ENCODE data around the gene PACSIN1.

The PACSIN1 gene

DNA sequence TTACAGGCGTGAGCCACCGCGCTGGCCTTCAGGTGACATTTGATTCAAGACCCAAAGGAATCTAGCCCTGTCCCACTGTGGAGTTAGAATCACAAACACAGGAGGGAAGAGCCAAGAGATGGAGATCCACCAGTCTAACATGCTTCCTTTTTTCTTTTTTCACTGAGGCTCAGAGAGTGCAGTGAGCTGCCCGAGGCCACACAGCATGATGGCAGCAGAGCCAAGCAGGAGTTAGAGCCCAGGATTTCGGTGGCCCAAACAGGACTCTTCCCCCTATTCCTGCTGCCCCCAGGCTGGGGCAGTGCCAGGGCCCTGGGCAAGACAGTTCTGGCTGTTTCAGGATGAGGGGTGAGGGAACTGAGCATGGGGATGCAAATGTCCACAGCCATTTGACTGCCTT lies 98.3 kb downstream of the PACSIN1 start:
- H4K8ac ChIP-seq (ENCODE audit: low read length), result no peak overlapping the region

DNA sequence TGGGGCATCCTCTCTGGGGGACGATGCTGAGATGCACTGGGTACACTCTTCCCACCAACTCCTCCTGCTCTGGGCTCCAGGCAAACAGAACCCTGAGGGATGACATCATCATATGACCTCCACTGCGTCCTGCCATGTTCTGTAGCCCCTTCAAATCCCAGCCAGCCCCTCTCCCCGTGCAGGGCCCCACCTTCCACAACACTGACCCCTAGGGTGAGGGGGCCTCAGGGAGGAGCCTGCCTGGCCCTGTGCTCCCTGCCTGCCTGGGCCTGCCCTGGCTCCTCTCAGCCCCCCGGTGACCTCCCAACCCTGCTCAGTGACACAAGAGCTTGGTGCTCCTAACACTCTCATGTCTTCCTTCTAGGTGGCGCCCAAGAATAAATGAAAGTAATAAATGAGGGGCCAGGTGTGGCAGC lies 99.9 kb downstream of the PACSIN1 start:
- Histone ChIP-seq H2BK120ac (ENCODE audit: low read depth, low read length) (no peak overlapping the region), H2AK5ac (ENCODE audit: low read length, severe bottlenecking) (no peak overlapping the region), H3K4ac (ENCODE audit: low read depth in 1 of 2, low read length in 2 of 2) (no peak overlapping the region), H3K4me3 (ENCODE audit: insufficient read depth in 1 of 2, low read depth in 1 of 2, low read length in 2 of 2) (no peak overlapping the region), H2BK12ac (ENCODE audit: low read length in 2 of 2) (no peak overlapping the region), H3K4me1 (ENCODE audit: control insufficient read depth, insufficient read depth, low read depth, low read length) (peaks cover 11% of the 10 kb centered on the region), H3K4me2 (ENCODE audit: low read length, poor library complexity, severe bottlenecking) (no peak overlapping the region), H4K8ac (ENCODE audit: low read length) (no peak overlapping the region), H3K14ac (ENCODE audit: low read length in 2 of 2) (peak overlapping the region in 1 of 2 experiments; percentile 56), H3K9ac (ENCODE audit: low read length) (no peak overlapping the region), H3K18ac (ENCODE audit: low read depth in 1 of 2, low read length in 2 of 2) (no peak overlapping the region), H3K79me1 (replicated peaks; ENCODE audit: low read length, poor library complexity, severe bottlenecking) (no peaks in the 10 kb centered on the region), H3K27ac (ENCODE audit: low read length, poor library complexity, severe bottlenecking) (no peak overlapping the region), H4K91ac (ENCODE audit: low read length) (no peak overlapping the region), H3K9me3 (ENCODE audit: control insufficient read depth, low read length) (no peaks in the 10 kb centered on the region), H3K27me3 (ENCODE audit: control insufficient read depth in 1 of 2, insufficient read depth in 1 of 2, low read length in 2 of 2) (peaks cover 16 to 51% of the 10 kb centered on the region in 2 experiments), H2AFZ (ENCODE audit: low read depth, low read length) (no peak overlapping the region), H3K36me3 (ENCODE audit: control insufficient read depth in 1 of 2, insufficient read depth in 2 of 2, low read depth in 1 of 2, low read length in 2 of 2) (no peaks in the 10 kb centered on the region), H3K23ac (ENCODE audit: low read length in 2 of 2) (peak overlapping the region in 1 of 2 experiments; percentile 1), H2BK15ac (ENCODE audit: low read depth, poor library complexity, severe bottlenecking) (no peak overlapping the region), H2BK5ac (ENCODE audit: low read depth, low read length, poor library complexity, severe bottlenecking) (no peak overlapping the region)
- no peak for DNase-seq
- 80% methylated on average over 3 of the region's 5 CpGs for WGBS

More for the DNA sequence above, 98.3 kb downstream of the PACSIN1 start:
- no peaks in the 10 kb centered on the region for H3K9me3 ChIP-seq (ENCODE audit: control insufficient read depth, low read length)
- no peak overlapping the region for H3K23ac ChIP-seq (ENCODE audit: low read length in 2 of 2)
- H3K79me1 ChIP-seq (replicated peaks; ENCODE audit: low read length, poor library complexity, severe bottlenecking), result no peaks in the 10 kb centered on the region
- H3K18ac ChIP-seq (ENCODE audit: low read depth in 1 of 2, low read length in 2 of 2), result no peak overlapping the region
- H3K27me3 ChIP-seq (ENCODE audit: control insufficient read depth in 1 of 2, insufficient read depth in 1 of 2, low read length in 2 of 2), result peaks cover 16 to 41% of the 10 kb centered on the region in 2 experiments
- 99% methylated on average over 5 of the region's 5 CpGs for WGBS
- no peaks in the 10 kb centered on the region for H3K36me3 ChIP-seq (ENCODE audit: control insufficient read depth in 1 of 2, insufficient read depth in 2 of 2, low read depth in 1 of 2, low read length in 2 of 2)
- no peak overlapping the region for H2BK15ac ChIP-seq (ENCODE audit: low read depth, poor library complexity, severe bottlenecking)
- no peak overlapping the region for H3K27ac ChIP-seq (ENCODE audit: low read length, poor library complexity, severe bottlenecking)
- no peak overlapping the region for H3K14ac ChIP-seq (ENCODE audit: low read length in 2 of 2)
- H3K9ac ChIP-seq (ENCODE audit: low read length), result no peak overlapping the region
- H3K4ac ChIP-seq (ENCODE audit: low read depth in 1 of 2, low read length in 2 of 2), result no peak overlapping the region
- H2BK12ac ChIP-seq (ENCODE audit: low read length in 2 of 2), result no peak overlapping the region
- no peak overlapping the region for H3K4me2 ChIP-seq (ENCODE audit: low read length, poor library complexity, severe bottlenecking)
- H2BK5ac ChIP-seq (ENCODE audit: low read depth, low read length, poor library complexity, severe bottlenecking), result no peak overlapping the region
- no peak overlapping the region for H2AFZ ChIP-seq (ENCODE audit: low read depth, low read length)
- no peak overlapping the region for H3K4me3 ChIP-seq (ENCODE audit: insufficient read depth in 1 of 2, low read depth in 1 of 2, low read length in 2 of 2)
- DNase-seq, result no peak
- H2AK5ac ChIP-seq (ENCODE audit: low read length, severe bottlenecking), result no peak overlapping the region
- no peak overlapping the region for H4K91ac ChIP-seq (ENCODE audit: low read length)
- H3K4me1 ChIP-seq (ENCODE audit: control insufficient read depth, insufficient read depth, low read depth, low read length), result peaks cover 15% of the 10 kb centered on the region
- H2BK120ac ChIP-seq (ENCODE audit: low read depth, low read length), result no peak overlapping the region

DNA sequence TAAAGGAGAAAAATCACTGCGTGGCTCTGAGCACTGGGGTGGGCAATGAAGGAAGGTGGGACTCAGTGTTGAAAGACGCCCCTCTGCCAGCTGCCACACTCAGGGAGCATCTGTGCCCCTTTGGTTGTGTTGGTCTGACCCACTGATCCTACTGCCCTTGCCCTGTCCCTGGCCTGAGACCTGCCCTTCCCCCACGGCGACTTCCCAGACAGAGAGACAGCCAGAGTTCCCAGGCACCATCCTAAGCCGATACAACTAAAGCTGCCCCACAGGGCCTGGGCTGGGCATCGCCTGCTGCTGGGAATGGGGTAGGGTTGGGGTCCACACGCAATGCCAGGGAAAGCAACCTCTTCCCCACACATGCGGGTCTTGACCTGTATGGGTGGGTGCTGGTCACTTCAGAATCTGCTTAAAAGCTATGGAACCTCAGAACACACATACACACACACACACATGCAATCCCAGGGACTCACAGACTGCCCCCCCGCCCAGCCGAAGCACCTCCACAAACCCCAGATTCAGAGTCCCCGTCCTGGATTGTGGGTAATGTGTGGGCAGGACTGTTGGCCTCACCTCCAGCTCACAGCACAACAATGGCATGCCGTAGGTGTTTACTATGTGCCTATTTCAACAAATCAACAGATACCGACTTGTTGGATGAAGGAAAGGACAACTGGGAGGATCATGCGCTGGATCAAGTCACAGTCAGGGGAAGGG lies 101.1 kb downstream of the PACSIN1 start:
- no peak overlapping the region for H2BK5ac ChIP-seq (ENCODE audit: low read depth, low read length, poor library complexity, severe bottlenecking)
- DNase-seq, result no peak
- WGBS, result 90% methylated on average over 11 of the region's 14 CpGs

DNA sequence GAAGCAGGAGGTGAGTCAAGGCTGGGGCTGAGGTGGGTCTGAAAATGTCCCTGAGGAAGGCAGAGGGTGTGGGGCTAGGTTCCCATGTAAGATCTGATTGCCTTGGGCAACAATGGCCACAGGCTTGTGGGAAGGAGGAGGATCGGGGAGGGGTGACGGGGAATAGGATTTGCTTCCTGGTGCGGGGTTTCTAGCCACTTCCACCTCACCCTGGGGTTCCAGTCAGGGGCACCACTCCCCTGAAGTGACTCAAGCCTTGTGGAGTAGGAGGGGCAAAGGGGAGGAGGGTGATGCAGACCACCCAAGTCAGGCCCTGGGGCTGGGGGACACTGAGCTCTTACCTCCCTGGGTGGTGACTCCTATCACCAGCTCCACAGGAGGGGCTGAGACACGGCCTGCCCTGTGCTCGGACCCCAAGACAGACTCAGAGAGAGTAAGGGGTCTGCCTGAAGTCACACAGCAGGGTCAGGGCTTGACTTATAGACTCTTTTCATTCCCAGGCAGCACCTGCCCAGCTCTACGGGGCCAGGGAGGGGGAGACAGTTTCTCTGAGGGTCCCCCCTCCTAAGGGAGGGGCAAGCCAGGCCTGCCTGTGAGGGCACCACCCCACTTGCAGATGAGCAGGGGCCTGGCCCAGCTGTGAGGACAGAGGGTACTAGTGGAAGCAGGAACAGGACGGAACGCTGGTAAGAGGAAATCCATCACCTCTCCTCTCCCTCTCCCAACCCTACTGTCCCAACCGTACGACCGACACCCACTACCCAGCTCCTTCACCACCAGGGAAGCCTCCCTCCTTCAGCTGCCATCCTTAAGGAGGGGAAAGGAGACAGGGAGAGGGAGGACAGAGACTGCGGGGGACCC lies 102.7 kb downstream of the PACSIN1 start:
- H3K27ac ChIP-seq (ENCODE audit: low read length, poor library complexity, severe bottlenecking), result no peak overlapping the region
- DNase-seq, result no peak
- no peak overlapping the region for H2AK5ac ChIP-seq (ENCODE audit: low read length, severe bottlenecking)
- peaks cover 3% of the 10 kb centered on the region for H3K4me1 ChIP-seq (ENCODE audit: control insufficient read depth, insufficient read depth, low read depth, low read length)
- H2BK5ac ChIP-seq (ENCODE audit: low read depth, low read length, poor library complexity, severe bottlenecking), result no peak overlapping the region
- no peak overlapping the region for H2BK15ac ChIP-seq (ENCODE audit: low read depth, poor library complexity, severe bottlenecking)
- no peak overlapping the region for H2BK120ac ChIP-seq (ENCODE audit: low read depth, low read length)
- H3K9me3 ChIP-seq (ENCODE audit: control insufficient read depth, low read length), result no peaks in the 10 kb centered on the region
- H3K36me3 ChIP-seq (ENCODE audit: control insufficient read depth in 1 of 2, insufficient read depth in 2 of 2, low read depth in 1 of 2, low read length in 2 of 2), result no peaks in the 10 kb centered on the region
- peak overlapping the region in 1 of 2 experiments; percentile 80 for H3K14ac ChIP-seq (ENCODE audit: low read length in 2 of 2)
- no peak overlapping the region for H3K23ac ChIP-seq (ENCODE audit: low read length in 2 of 2)
- H3K4me3 ChIP-seq (ENCODE audit: insufficient read depth in 1 of 2, low read depth in 1 of 2, low read length in 2 of 2), result no peak overlapping the region
- H3K27me3 ChIP-seq (ENCODE audit: control insufficient read depth in 1 of 2, insufficient read depth in 1 of 2, low read length in 2 of 2), result peaks cover 16 to 60% of the 10 kb centered on the region in 2 experiments
- no peak overlapping the region for H3K18ac ChIP-seq (ENCODE audit: low read depth in 1 of 2, low read length in 2 of 2)
- no peak overlapping the region for H3K4me2 ChIP-seq (ENCODE audit: low read length, poor library complexity, severe bottlenecking)
- H4K8ac ChIP-seq (ENCODE audit: low read length), result no peak overlapping the region
- WGBS, result 79% methylated on average over 7 of the region's 12 CpGs
- no peak overlapping the region for H4K91ac ChIP-seq (ENCODE audit: low read length)
- no peaks in the 10 kb centered on the region for H3K79me1 ChIP-seq (replicated peaks; ENCODE audit: low read length, poor library complexity, severe bottlenecking)
- no peak overlapping the region for H2AFZ ChIP-seq (ENCODE audit: low read depth, low read length)
- no peak overlapping the region for H3K4ac ChIP-seq (ENCODE audit: low read depth in 1 of 2, low read length in 2 of 2)
- H2BK12ac ChIP-seq (ENCODE audit: low read length in 2 of 2), result no peak overlapping the region
- no peak overlapping the region for H3K9ac ChIP-seq (ENCODE audit: low read length)

More for the DNA sequence above, 101.1 kb downstream of the PACSIN1 start:
- peak overlapping the region in 1 of 2 experiments; percentile 44 for H3K14ac ChIP-seq (ENCODE audit: low read length in 2 of 2)
- H3K9me3 ChIP-seq (ENCODE audit: control insufficient read depth, low read length), result no peaks in the 10 kb centered on the region
- no peak overlapping the region for H2BK120ac ChIP-seq (ENCODE audit: low read depth, low read length)
- no peak overlapping the region for H3K27ac ChIP-seq (ENCODE audit: low read length, poor library complexity, severe bottlenecking)
- no peak overlapping the region for H2AK5ac ChIP-seq (ENCODE audit: low read length, severe bottlenecking)
- peaks cover 4% of the 10 kb centered on the region for H3K4me1 ChIP-seq (ENCODE audit: control insufficient read depth, insufficient read depth, low read depth, low read length)
- H2BK12ac ChIP-seq (ENCODE audit: low read length in 2 of 2), result no peak overlapping the region
- H3K23ac ChIP-seq (ENCODE audit: low read length in 2 of 2), result no peak overlapping the region
- no peaks in the 10 kb centered on the region for H3K79me1 ChIP-seq (replicated peaks; ENCODE audit: low read length, poor library complexity, severe bottlenecking)
- H3K4me2 ChIP-seq (ENCODE audit: low read length, poor library complexity, severe bottlenecking), result no peak overlapping the region
- no peak overlapping the region for H3K9ac ChIP-seq (ENCODE audit: low read length)
- H3K36me3 ChIP-seq (ENCODE audit: control insufficient read depth in 1 of 2, insufficient read depth in 2 of 2, low read depth in 1 of 2, low read length in 2 of 2), result no peaks in the 10 kb centered on the region
- no peak overlapping the region for H3K4ac ChIP-seq (ENCODE audit: low read depth in 1 of 2, low read length in 2 of 2)
- H3K18ac ChIP-seq (ENCODE audit: low read depth in 1 of 2, low read length in 2 of 2), result peak overlapping the region in 1 of 2 experiments; percentile 4
- H3K4me3 ChIP-seq (ENCODE audit: insufficient read depth in 1 of 2, low read depth in 1 of 2, low read length in 2 of 2), result no peak overlapping the region
- H2BK15ac ChIP-seq (ENCODE audit: low read depth, poor library complexity, severe bottlenecking), result no peak overlapping the region
- peaks cover 16 to 58% of the 10 kb centered on the region in 2 experiments for H3K27me3 ChIP-seq (ENCODE audit: control insufficient read depth in 1 of 2, insufficient read depth in 1 of 2, low read length in 2 of 2)
- H2AFZ ChIP-seq (ENCODE audit: low read depth, low read length), result no peak overlapping the region
- no peak overlapping the region for H4K8ac ChIP-seq (ENCODE audit: low read length)
- H4K91ac ChIP-seq (ENCODE audit: low read length), result no peak overlapping the region

Measured in mesenchymal stem cell (in vitro differentiated cells and primary cell).